AG04449 (cell line): ENCODE measurements around the gene GALNTL6.
A peak's percentile ranks its signal among the peaks of the same experiment; 100 is the strongest.

Experiments
- CTCF ChIA-PET: fragments of 350-600 bp; formaldehyde crosslinking; extraction: SDS; loops from one replicate; lab custom pipeline; 2021; ENCODE audit warnings: antibody characterized with exemption; lab: Yijun Ruan, JAX
- POLR2A ChIA-PET: fragments of 400-600, 350-600 bp; formaldehyde crosslinking; extraction: SDS; loops from one replicate; lab custom pipeline; 2020; ENCODE audit warnings: antibody characterized with exemption, inconsistent platforms; lab: Yijun Ruan, JAX
- DNase-seq: peaks from one replicate; pipeline ENCODE4 v3.0.0-alpha.2; 2010; ENCODE audit warnings: low read depth, low spot score
- H3K4me3 ChIP-seq: 2 replicates; pipeline ENCODE4 v1.5.1; 2011; ENCODE audit warnings: low read depth, mild to moderate bottlenecking, control low read depth, low read length
- CTCF ChIP-seq: IDR thresholded peaks from one replicate; pipeline ENCODE4 v1.5.1; 2011; ENCODE audit warnings: mild to moderate bottlenecking, moderate library complexity, low read length, control low read depth, inconsistent platforms; ENCODE audit not compliant: insufficient read depth; ENCODE audit errors: missing control alignments

The GALNTL6 gene

DNA sequence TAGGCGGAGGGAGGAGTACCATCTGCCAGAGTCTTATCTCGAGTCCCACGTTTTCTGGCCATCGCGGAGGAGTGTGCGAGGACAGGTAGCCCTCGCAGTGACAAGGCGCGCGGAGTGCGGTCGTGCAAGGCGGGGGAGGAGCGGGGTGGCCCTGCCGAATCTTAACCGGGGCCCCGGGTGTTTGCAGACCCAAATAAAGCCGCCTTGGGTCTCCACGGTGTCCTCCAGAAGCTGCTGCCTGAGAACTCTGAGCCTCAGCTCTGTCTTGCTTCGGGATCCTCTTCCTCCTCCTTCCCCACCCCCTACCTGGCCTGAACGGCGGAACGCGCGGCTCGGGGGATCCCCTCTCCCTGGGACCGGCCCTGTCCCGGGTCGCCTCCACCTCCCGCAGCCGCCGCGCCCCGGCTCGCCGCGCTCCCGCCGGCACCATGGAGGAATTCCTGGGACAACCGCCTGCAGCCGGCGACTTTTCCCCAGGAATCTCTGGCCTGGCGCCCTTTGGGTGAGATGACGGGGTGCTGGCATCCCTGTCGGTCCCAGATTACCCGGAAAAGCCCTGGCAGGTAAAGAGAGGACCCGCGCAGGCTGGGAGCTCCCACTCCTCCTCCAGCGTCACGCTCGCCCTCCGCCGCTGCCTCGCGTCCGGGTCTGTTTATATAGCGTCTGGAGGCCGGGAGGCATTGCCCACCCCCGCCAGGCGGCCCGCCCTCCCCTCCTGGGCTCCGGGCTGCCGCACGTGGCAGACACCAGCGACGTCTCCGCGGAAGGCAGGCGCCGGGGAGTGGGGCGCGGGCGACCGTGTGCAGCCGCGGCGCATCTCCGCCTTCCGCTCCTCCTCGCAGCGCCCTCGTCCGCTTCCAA is at the start of gene GALNTL6:
Gene GALNTL6, plus strand, starts transcription at position 740 of the 861 bp plus-strand sequence.
- H3K4me3 ChIP-seq = peak within 1 kb of the TSS; percentile 62
- no peak for DNase-seq
- TF ChIP-seq CTCF = no peak
- CTCF ChIA-PET = no interaction called here
- POLR2A ChIA-PET = no interaction called here

DNA sequence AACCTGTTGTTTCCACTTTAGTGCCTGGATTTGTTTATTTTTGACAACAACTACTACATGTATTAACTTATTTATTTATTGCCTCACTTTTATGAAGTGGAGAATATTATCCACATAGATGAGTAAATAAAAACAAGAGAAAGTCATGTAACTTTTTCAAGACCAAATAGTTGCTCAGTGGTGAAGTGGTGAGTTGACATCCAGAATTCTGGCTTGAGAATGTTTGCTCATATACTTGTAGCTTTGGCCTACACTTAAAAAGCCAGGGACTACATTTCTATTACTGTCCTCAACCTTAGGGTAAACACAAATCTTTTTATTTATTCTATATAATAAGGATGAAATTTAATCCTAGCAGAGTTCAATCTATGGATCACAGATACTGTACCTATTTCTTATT is 47.7 kb upstream of the GALNTL6 start:
- POLR2A ChIA-PET = no interaction called here

DNA sequence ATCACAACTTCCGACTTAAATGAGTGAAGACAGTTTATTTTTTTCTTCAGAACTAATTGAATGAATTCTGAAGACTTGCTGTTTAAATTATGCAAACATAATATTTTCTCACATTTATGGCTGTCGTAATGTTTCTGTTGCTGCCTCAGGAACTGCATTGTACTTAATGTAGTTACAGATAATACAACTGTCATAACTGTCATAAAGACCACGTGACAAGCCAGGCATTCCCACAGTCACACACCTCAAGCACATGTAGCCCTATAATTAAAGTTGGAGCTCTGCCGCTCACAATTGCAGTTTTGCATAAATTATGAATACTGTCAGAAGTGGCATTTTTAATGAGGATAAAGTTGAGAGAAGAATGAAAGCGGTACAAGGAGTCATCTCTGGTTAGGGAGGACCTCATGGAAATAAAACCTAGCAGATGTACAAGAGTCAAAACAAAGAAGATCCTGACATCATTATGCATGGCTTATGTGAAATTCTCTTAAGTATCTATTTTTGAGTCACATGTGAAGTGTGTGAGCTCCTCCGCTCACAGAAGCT is 38.5 kb upstream of the GALNTL6 start:
- TF ChIP-seq CTCF = no peak
- no peak for DNase-seq
- H3K4me3 ChIP-seq = no peak overlapping the region
- ChIA-PET POLR2A (no interaction called here), CTCF (no interaction called here)

More for the DNA sequence above, 47.7 kb upstream of the GALNTL6 start:
- no peak for DNase-seq
- CTCF ChIA-PET = no interaction called here
- TF ChIP-seq CTCF = no peak
- no peak overlapping the region for H3K4me3 ChIP-seq

DNA sequence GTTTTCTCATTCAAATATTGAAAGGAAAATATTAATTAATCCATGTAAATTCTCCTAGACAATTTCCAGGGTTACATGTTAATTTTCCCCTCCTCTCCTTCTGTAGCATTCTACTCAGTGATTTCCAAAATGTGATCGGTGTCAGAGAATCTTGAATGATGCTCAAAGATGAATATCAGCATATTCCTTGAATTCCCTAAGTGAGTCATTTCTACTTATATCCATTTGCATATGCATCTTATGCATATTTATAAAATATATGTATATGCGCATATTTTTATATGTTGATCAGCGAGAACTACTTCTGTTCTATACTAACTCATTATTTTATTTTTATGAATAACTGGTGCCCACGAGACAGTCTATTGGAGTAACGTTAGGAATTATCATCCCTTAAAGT is 33.9 kb upstream of the GALNTL6 start:
- H3K4me3 ChIP-seq = no peak overlapping the region
- TF ChIP-seq CTCF = no peak
- CTCF ChIA-PET = no interaction called here
- POLR2A ChIA-PET = no interaction called here
- no peak for DNase-seq

DNA sequence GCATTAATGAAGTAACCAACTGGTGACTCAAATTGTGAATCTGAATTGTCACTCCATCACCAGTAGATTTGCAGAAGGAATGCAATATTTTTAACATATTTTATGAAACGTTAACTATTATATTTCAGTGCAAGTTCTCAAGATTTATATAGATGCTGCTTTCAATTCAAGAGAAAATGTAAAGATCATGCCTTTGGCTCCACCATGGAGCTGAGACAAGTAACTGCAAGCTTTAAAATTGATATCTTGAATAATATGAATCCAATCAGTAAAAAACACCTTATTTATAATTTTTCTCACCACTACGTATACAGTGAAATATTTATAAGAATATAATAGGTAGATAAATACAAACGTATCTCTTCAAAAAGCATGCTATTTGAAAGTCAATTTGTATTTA is 27.8 kb upstream of the GALNTL6 start:
- no peak for TF ChIP-seq CTCF
- POLR2A ChIA-PET = no interaction called here
- H3K4me3 ChIP-seq = no peak overlapping the region
- no peak for DNase-seq
- CTCF ChIA-PET = no interaction called here

DNA sequence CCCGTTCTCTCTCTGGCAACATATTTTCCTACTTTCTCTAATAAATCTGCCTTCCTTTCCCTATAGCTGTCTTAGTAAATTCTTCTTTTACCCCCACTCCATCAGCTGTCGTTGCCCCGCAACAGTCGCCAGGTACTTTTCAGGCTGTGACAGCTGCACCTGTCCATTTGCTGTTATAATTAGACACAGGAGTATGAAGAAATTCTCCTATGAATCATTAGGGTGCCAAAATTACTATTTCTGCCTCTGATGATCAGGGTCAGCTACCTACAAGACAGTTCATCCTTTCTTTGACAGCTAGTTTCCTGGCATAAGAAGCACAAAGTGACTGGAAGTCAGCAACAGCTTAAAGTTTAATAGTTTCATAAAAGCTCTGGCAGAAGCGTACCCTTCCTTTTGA is 19.5 kb upstream of the GALNTL6 start:
- TF ChIP-seq CTCF = no peak
- POLR2A ChIA-PET = no interaction called here
- no peak overlapping the region for H3K4me3 ChIP-seq
- CTCF ChIA-PET = no interaction called here
- DNase-seq = no peak
